ENCODE results near the gene IRF5. TPM values are rescaled to one million over a fixed set of nuclear protein-coding genes. Genes with fewer than 3 reads are reported as not detected.

Gene IRF5
- total RNA-seq, 1 experiment from 2014 or later, result 8.8 TPM

DNA sequence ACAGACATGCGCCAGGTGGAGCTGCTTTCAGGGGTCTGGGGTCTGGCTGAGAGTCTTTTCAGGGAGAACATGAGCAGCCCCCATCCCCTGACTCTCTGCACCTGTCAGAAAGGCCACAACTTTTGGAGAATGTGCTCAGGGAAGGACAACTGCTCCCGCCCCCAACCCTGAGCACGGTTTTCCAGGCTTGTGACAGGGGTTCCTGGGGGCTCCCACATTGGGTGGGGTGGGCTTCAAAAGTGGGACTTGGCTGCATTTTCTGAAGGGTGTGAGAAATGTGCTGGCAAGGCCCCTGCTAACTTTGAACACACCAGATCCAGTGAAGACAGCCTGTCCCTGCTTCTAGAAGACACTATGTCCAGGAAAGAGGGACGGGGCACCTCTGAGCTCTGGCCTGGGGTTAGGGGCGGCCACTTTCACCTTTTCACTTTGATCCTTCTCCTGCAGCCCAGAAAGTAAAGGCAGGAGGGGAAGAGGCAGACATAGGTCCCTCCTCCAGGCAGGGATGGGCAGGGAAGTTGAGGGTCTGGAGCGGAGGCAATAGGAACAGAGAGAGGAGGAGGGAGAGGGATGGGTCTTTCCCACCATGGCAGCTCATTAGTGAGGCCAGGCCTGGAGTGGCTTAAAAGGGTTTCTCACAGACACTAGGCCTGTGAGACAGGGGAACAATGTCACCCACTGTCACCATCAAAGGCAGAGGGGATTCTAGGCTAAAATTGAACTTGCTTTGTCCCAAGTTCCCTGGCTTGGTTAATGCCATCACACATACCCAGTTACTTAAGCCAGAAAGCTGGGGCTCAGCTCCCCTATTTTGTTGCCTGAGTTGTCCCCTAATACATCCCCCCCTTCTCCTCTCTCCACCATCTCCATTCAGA is 28.7 kb upstream of the IRF5 start:
- no peak for TF ChIP-seq POLR2AphosphoS5 (IDR thresholded peaks at IDR 0.05; ENCODE audit: low read depth, low read length)
- TF ChIP-seq SIN3A (IDR thresholded peaks at IDR 0.05; ENCODE audit: borderline replicate concordance, insufficient read depth, low read depth, low read length), result no peak
- TF ChIP-seq, protein P1, sequence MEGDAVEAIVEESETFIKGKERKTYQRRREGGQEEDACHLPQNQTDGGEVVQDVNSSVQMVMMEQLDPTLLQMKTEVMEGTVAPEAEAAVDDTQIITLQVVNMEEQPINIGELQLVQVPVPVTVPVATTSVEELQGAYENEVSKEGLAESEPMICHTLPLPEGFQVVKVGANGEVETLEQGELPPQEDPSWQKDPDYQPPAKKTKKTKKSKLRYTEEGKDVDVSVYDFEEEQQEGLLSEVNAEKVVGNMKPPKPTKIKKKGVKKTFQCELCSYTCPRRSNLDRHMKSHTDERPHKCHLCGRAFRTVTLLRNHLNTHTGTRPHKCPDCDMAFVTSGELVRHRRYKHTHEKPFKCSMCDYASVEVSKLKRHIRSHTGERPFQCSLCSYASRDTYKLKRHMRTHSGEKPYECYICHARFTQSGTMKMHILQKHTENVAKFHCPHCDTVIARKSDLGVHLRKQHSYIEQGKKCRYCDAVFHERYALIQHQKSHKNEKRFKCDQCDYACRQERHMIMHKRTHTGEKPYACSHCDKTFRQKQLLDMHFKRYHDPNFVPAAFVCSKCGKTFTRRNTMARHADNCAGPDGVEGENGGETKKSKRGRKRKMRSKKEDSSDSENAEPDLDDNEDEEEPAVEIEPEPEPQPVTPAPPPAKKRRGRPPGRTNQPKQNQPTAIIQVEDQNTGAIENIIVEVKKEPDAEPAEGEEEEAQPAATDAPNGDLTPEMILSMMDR (IDR thresholded peaks at IDR 0.05), result no peak
- TF ChIP-seq, protein P2, sequence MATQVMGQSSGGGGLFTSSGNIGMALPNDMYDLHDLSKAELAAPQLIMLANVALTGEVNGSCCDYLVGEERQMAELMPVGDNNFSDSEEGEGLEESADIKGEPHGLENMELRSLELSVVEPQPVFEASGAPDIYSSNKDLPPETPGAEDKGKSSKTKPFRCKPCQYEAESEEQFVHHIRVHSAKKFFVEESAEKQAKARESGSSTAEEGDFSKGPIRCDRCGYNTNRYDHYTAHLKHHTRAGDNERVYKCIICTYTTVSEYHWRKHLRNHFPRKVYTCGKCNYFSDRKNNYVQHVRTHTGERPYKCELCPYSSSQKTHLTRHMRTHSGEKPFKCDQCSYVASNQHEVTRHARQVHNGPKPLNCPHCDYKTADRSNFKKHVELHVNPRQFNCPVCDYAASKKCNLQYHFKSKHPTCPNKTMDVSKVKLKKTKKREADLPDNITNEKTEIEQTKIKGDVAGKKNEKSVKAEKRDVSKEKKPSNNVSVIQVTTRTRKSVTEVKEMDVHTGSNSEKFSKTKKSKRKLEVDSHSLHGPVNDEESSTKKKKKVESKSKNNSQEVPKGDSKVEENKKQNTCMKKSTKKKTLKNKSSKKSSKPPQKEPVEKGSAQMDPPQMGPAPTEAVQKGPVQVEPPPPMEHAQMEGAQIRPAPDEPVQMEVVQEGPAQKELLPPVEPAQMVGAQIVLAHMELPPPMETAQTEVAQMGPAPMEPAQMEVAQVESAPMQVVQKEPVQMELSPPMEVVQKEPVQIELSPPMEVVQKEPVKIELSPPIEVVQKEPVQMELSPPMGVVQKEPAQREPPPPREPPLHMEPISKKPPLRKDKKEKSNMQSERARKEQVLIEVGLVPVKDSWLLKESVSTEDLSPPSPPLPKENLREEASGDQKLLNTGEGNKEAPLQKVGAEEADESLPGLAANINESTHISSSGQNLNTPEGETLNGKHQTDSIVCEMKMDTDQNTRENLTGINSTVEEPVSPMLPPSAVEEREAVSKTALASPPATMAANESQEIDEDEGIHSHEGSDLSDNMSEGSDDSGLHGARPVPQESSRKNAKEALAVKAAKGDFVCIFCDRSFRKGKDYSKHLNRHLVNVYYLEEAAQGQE (IDR thresholded peaks at IDR 0.05; ENCODE audit: insufficient read depth in 1 of 2, low read depth in 2 of 2, low read length in 1 of 2), result no peak
- TF ChIP-seq TCF7L2 (IDR thresholded peaks at IDR 0.05; ENCODE audit: low read depth, low read length), result no peak
- in situ Hi-C loops (cut with HindIII; ENCODE audit: low pct_unique_long_range_greater_than_20kb, low sequenced_read_pairs) (no loop called here), intact Hi-C loops (cut with micrococcal nuclease; ENCODE audit: unreplicated experiment) (no loop called here)
- no peaks in the 10 kb centered on the region for H3K27me3 ChIP-seq (ENCODE audit: control insufficient read depth, insufficient read depth, low read length)
- no TSS peak for BruUV-seq (replicated peaks)
- CTCF ChIA-PET, result no interaction called here
- H3K36me3 ChIP-seq (ENCODE audit: control insufficient read depth, insufficient read depth, low read length), result no peaks in the 10 kb centered on the region
- H3K4me3 ChIP-seq (ENCODE audit: low read depth in 2 of 2, low read length in 2 of 2), result no peak overlapping the region
- H3K4me1 ChIP-seq (ENCODE audit: control insufficient read depth, insufficient read depth, low read length), result peaks cover 3% of the 10 kb centered on the region; the same call in 1 of the 2 replicates
- no peaks in the 10 kb centered on the region for H3K9me3 ChIP-seq (ENCODE audit: control insufficient read depth, insufficient read depth, low read depth, low read length)
- no peak overlapping the region for H3K27ac ChIP-seq (ENCODE audit: low read length)
- POLR2A ChIA-PET, result no interaction called here
- no peak for DNase-seq (ENCODE audit: low read depth, low spot score)
- ATAC-seq, result no peak

DNA sequence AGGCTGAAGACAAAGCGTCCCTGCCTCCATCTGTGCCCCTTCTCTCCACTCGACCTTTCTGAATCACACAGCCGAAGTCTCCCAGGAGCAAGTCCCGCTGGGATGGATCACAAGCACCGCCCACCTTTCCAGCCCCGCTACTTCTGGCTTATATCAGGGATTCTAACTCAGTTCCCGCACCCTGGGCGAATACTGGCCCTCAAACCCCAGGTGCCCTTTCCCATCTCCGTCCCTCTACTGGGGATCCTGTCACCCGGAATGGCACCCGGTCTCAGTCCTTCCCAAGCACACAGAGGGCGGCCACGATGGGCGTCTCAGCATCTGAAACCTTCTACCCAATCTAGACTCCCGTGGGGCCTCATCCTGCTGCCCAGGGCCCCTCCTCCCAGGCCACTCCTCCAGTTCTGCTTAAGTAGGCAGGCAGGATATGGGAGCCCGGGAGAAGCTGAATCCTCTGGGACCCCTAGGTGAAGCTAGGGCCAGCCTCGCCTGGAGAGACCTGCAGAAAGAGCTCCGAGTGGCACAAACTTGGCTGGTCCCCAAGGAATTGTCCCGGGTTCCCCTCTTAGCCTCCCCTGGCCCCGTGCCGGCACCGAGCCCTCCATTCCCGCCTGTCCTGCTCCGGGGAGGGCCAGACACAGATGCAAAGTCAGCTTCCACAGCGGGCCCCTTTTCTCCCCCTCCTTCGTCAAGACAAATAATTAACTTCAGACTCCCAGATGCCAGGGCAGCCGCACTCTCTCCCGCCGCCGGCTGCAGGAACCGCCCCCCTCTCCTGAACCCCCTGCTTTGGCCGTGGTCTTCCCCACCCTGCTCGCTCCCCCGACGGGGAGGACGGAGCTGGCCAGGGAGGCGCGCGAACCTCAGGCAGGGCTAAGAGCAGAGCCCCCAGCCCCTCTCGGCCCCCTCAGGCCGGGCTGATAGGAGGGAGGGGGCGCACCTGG is 27.8 kb upstream of the IRF5 start:
- H3K27me3 ChIP-seq (ENCODE audit: control insufficient read depth, insufficient read depth, low read length), result no peaks in the 10 kb centered on the region
- DNase-seq (ENCODE audit: low read depth, low spot score), result no peak
- H3K9me3 ChIP-seq (ENCODE audit: control insufficient read depth, insufficient read depth, low read depth, low read length), result no peaks in the 10 kb centered on the region
- TF ChIP-seq SIN3A (IDR thresholded peaks at IDR 0.05; ENCODE audit: borderline replicate concordance, insufficient read depth, low read depth, low read length) (no peak), TCF7L2 (IDR thresholded peaks at IDR 0.05; ENCODE audit: low read depth, low read length) (no peak), POLR2AphosphoS5 (IDR thresholded peaks at IDR 0.05; ENCODE audit: low read depth, low read length) (no peak)
- TF ChIP-seq, protein P2 (IDR thresholded peaks at IDR 0.05; ENCODE audit: insufficient read depth in 1 of 2, low read depth in 2 of 2, low read length in 1 of 2), result no peak
- TF ChIP-seq, protein P1 (IDR thresholded peaks at IDR 0.05), result no peak
- intact Hi-C loops (cut with micrococcal nuclease; ENCODE audit: unreplicated experiment) (no loop called here), in situ Hi-C loops (cut with HindIII; ENCODE audit: low pct_unique_long_range_greater_than_20kb, low sequenced_read_pairs) (no loop called here)
- H3K36me3 ChIP-seq (ENCODE audit: control insufficient read depth, insufficient read depth, low read length), result no peaks in the 10 kb centered on the region
- no peak for ATAC-seq
- POLR2A ChIA-PET, result no interaction called here
- CTCF ChIA-PET, result no interaction called here
- BruUV-seq (replicated peaks), result no TSS peak
- no peaks in the 10 kb centered on the region; the same call in 1 of the 2 replicates for H3K4me1 ChIP-seq (ENCODE audit: control insufficient read depth, insufficient read depth, low read length)
- no peak overlapping the region for H3K4me3 ChIP-seq (ENCODE audit: low read depth in 2 of 2, low read length in 2 of 2)
- H3K27ac ChIP-seq (ENCODE audit: low read length), result no peak overlapping the region
